ENCODE data around the gene KSR1.

The KSR1 gene

DNA sequence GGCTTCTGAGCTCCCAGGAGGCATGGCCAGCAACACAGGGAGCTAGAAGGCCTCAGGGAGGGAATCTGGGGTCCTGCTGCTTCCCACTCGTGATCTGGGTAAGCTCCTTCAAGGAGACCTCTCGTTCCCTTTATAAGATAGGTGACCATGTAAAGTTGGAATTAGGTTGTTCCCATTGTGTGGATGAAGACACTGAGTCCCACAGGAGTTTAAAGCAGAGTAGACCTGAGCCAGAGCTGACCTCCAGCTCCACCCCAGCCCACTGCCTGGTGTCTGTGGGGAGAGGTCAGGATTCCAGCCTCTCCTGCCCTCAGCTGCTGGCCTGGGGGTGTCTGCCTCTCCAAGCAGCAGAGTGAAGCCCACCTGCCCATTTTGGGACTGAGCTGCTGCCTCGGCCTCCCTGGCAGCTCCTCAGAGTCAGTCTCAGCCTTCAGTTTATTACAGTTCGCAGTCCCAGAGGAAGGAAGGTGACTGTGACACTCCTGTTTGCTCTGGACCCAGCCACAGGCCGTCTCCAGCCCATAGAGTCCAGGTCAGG lies 141.6 kb downstream of the KSR1 start:
- no peak for DNase-seq

DNA sequence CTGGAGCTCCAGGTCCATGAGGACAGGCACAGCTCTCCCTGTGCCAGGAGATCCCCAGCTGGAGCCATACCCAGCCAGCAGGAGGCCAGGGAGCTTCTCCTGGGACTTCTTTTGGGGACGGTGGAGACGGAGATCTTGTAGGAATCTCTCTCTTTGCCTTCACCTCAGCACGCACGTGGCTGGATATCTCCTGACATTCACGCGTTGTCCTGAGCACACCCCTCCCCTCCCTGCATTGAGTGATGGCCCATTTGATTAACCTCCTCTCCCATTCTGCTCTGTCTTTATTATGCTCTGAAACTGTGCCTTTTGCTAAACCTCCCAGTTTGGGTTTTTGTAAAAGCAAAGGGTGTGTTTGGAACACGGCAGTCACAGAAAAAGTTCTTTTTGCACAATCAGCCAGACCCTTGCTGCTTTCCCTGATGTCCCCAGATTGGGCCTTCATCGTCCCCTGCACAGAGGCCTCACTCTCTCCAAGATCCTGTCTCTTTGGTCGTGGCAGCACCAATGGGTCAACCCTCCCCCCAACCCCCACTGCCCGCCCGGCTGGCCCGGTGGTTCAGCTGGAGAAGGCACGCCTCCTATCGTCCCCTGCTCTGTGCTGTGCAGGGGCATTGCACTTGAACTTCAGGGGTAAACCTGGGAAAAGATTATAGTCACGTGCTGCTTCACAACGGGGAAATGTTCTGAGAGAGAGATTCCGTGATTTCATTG lies 142.2 kb downstream of the KSR1 start:
- no peak for DNase-seq

DNA sequence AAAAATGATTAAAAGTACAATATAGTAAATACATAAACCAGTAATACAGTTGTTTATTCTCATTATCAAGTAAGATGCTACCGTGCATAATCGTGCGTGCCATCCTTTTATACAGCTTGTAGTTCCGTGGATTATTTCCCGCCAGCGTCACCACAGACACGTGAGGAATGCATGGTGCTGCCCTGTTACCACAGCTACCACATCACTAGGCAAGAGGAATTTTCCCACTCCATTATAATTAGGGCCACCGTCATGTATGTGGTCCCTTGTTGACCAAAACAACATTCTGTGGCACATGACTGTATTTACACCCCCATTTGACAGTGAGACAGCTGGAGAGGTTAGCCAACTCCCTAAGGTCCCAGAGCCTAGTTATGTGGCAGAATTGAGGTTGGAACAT lies 144.2 kb downstream of the KSR1 start:
- DNase-seq = no peak

DNA sequence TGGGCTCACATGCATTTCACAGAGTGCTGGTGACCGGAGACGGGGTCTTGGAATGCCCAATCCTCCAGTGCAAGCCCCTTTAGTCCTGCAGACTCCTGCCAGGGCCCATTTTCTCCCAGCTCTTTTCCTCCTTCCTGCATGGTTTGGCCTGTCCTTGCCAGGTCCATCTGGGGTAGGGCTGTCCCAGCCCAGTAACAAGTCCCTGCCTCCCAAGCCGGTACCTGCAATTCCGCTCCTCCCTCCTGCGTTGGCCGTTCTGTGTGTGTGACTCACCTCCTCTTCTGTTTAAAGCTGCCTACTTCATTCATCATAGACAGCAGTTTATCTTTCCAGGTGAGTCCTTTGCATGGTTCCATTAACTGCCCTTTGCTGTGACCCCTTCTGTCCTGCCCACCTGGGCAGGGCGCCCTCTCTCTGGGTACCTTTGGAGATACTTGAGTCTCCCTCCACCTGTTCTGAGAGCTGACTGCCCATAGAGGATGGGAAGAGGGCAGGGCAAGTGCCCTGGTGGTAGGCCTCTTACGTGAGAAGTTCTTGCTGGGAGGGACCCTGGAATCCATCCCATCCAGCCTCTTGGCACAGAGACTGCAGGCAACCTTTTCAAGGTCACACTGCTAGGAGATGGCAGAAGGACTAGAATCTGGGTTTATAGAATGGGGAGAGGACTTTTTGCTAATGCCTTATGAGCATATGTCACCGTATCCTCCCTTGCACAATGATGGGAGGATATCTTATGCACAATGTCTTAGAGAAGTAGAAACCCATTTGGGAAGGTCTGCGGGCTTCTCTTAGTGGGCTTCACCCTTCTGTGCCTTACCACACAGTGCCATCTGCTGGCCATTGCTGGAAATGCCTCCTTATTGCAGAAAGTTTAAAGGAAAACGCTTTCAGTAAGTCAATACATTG lies 145.1 kb downstream of the KSR1 start:
- no peak for DNase-seq

DNA sequence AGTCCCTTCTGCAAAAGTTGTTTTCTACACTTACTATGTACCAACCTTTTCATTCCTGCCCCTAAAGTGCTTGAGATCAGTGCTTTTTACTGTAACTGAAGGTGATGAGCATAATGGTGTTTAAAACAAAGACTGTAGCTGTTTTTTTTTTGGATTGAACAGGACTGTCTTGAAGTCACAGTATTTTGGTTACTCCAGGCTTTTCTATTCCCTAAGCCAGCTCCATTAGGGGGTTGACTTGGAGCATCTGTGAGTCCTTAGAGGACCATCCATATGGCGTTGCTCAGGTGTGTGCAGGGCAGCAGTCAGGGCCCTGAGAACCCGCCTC lies 145.7 kb downstream of the KSR1 start:
- DNase-seq = no peak

DNA sequence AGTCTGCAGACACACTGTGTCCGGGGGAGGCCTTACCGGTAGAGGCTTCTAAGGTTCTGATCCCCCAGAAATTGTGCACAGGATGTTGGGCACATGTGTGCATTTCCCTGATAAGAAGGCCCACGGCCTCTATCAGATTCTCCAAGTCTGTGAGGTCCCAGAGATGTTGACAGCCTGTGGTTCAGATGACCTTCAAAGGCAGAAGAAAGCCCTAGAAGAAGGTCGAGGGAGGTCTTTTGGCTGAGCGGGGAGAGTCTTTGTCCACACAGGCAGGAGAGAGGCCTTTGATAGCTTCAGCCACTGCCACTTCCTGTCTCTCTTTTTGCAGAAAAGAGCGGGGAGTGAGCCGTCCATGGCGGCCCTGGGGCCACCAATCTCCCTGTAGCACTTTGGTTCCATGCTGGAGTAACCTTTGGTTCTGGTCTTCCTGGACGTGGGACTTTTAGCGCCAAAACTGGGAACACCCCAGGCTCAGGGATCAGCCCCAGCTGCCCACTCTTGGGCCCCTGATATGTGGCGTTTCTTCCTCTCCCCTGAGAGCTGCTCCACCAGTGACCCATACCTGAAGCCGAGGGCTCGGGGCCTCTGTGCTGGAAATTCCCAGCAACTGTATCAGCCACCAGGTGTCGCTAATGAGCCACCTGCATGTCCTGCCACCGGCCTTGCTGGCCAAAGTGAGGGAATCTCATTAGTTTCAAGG lies 146.6 kb downstream of the KSR1 start:
- no peak for DNase-seq

DNA sequence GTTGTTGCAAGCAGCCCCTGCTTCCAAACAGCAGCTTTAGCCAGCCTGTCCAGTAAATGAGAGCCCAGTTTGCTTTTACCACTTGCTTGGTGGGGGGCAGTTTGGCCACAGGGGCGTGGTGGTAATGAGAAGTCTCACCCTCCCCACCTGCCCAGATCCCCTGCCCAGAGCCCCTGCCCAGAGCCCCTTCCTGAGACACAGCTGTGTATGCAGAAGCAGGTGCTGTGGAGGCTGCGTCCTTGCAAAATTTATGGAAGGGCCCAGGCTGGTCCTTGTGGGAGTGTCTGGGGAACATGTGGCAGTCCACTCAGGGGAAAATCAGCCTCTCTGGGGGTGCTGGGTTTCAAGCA lies 147.1 kb downstream of the KSR1 start:
- DNase-seq = no peak

DNA sequence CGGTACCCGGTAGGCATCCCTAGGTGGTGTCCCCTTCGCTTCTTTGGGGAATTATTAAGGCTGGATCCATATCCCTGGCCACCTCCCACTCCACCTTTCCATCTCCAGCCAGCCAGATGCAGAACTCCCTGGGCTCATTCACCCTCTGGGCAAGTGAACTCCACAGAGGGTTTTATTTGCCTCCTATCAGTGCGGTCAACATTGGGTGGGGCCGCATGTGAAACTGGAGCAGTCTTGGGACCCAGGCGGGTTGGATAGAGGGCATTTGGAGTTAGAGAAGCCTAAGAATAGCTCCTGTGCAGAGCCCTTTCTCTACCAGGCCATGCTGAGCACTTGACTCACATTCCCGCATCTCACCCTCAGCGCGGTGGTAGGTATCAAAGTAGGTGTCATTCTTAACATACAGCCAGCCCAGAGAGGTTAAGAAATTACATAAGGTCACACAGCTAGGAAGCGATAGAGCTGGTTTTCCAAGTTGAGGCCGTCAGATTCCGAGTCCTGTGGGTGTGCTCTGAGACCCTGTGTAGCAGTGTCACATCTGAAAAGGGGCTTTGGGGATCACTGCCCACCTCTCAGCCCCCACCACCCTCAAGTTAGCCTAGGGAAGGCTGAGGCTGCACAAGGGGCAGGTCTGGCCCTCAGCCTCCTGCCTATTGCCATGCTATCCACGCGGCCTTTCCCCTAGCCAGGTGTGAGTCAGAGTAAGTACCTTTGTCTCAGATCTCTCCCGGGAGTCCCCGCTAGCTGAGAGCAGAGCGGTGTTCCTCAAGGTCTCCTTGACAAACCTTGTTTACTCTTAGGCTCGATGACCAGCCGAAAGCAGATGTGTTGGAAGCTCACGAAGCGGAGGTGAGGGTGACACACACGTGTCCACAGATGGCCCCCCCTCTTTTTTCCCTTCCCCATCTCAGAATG lies 147.9 kb downstream of the KSR1 start:
- no peak for DNase-seq

DNA sequence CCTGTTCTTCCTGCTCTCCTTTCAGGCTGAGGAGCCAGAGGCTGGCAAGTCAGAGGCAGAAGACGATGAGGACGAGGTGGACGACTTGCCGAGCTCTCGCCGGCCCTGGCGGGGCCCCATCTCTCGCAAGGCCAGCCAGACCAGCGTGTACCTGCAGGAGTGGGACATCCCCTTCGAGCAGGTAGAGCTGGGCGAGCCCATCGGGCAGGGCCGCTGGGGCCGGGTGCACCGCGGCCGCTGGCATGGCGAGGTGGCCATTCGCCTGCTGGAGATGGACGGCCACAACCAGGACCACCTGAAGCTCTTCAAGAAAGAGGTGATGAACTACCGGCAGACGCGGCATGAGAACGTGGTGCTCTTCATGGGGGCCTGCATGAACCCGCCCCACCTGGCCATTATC lies 149.2 kb downstream of the KSR1 start:
- no peak for DNase-seq

DNA sequence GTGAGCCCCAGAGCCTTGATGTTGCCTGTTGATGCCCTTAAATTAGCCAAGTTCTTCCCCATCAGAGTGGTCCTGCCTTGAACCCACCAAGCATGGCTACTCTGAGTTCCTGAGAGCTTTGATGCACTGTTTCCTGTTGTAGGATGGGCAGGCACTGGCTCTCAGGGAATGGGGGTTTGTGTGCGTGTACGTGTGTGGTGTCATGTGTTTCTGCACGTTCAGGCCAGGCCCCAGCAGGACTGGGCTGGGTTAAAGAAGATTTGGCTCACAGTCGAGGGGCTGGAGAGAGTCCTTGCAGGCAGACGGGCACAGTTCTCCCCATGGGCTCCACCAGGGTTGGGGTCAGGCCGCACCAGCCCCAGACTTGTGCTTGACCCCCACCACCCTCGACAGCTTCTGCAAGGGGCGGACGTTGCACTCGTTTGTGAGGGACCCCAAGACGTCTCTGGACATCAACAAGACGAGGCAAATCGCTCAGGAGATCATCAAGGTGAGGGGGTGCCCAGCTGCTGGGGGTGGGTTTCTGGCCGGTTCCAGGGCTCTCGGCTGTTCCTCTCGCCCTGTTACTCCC lies 151.4 kb downstream of the KSR1 start:
- DNase-seq = no peak

DNA sequence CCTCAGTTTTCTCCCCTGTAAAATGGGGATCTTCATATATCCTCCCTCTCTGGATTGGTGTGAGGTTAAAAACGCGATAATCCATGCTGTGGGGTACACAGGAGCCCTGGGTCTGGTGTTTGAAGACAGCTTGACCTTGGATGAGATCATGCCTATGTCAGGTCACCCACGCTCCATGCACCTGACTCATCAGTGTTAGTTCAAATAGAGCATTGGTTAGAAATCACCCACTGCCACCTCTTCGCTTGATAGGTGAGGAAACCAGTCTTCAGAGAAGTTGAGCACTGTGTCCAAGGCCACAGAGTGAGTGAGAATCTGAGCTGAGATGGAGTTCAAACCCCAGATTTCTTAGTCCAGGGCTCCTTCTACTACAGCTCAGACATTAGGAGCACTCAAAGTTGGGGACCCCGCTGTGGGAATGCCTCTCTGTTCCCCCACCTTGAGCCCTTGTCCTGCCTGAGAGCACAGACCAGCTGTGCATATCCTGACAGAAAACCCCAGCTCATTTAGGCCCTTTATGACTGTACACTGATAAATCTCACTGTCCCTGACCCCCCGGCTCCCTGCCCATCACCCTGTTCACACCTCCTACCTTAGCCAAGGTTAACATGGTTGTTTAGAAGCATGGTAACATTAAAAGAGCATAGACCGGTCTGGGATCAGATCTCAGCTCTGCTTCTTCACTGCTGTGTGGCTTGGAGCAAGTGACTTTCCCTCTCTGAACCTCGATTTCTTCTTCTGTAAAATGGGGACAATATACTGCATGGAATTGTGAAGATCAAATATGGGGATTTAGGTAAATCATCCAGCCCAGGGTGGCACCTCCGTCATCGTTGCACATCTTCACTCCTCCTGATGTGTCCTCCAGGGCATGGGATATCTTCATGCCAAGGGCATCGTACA lies 152.3 kb downstream of the KSR1 start:
- no peak for DNase-seq

DNA sequence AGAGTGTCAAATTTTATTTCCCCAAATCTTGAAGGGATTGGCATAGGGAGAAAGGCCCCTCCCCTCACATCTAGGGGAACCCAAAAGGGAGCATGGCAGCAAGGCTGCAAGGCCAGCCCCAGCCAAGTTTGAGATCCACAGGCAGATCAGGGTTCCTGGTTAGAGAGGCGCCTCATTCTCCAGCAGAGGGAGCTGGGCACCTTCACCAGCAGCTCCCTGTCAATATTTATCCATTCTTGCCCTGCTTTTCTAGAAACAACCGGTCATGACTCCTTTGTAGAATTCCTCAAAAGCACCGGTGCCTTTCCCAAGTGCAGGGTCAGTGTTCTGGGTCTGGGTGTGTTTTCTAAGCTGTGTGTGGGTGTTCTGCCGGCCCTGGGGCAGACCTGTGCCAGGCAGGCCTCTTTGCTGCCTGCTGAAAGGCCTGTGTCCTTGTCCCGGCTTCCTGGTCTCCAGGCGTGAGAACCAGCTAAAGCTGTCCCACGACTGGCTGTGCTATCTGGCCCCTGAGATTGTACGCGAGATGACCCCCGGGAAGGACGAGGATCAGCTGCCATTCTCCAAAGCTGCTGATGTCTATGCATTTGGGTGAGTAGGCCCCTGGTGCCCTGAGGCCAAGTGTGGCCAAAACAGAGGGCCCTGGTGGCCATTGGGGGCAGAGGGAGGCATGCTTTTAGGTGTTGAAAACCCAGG lies 153.5 kb downstream of the KSR1 start:
- DNase-seq = no peak

DNA sequence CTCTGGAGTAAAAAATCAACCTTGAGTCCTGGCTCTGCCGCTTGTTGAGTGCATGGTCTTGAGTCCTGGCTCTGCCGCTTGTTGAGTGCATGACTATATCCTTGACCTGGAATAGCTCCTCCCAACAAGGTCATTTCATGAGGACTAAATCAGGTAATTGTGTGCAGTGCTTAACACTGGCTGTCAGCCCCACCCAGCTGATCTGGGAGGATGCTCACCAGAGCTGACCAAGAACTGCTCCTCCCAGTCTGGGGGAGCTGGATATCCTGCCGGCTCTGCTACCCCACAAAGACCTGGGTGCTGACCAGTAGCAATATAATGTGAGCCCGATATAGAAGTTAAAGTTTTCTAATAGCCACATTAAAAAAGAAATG lies 154.0 kb downstream of the KSR1 start:
- no peak for DNase-seq

DNA sequence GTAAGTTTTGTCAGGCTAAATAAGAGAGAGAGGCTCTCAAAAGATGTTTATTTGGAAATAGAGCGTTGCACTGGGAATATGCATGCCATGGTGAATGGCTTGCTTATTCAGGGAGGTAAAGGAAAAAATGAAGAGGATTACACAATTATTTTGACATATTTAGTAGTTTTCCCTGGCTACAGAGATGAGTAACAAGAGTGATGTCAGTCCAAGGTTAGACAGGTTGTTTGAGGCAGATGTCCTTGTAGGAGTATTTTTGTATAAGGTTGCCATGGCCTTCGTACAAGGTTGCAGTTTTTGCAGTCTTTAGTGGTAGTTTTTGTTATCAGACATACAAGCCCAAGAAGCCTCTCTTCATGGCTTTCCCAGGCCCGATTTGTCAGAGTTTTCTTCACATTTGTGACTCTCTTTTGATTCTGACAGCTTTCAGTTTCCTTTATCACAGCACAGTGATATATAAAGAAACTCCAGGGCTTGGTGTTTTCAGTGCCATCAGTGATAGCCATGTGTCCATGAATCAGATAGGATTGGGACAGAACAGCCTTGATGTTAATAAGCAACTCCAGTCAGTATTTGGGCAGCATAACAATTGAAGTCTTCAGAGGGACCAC lies 156.0 kb downstream of the KSR1 start:
- no peak for DNase-seq

DNA sequence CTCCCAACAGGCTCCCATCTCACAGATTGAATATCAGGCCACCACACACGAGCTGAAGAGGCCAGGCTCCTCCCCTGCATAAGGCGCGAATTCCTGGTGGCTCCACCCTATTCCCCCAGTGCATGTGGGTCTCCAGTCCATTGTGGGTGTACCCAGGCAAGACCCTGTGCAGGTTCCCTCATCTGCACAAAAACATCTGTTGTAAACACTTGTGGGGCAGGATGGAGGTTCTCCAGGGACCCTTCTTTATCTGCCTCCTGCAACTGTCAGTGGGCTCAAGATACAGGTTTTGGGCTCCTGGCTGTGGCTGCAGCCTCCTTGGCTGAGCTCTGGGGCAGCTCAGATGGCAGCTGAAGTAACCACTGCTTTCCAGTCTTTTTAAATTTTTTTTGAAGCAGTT lies 157.2 kb downstream of the KSR1 start:
- no peak for DNase-seq

DNA sequence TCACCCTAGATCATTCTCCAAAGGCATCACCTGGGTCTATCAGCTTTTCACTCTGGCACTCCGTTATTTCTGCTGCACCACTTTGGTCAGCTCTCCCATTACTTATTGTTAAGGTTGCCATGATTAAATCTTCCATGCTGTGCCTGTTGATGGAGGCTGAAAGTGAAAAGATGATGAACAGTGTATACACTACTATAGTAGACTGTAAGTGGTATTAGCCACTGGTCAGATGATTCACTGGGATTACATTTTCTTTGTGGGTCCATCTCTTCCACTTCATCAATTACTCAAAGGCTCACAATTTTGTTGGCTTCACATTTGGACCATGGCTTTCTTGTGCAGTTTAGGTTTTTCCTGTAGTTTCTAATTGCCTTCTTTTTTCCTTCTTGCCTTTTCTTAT lies 158.9 kb downstream of the KSR1 start:
- no peak for DNase-seq

DNA sequence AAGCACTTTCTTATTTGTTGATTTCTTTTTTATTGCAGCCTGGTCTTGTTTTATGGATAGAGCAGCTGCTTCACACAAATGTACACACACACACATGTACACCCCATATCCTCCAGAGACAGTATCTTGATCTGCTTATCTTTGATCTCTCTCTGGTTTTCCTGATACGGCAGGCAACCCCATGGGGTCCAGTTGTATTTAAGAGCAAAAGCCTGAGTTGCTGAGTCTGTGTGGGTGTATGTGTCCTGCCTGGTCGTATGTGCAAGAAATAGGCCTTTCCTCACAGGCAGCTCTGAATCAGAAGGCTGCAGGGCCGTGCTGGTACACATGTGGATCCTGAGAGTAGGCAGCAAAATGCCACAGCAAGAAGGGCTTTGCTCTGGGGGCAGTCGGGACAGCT lies 160.2 kb downstream of the KSR1 start:
- no peak for DNase-seq

DNA sequence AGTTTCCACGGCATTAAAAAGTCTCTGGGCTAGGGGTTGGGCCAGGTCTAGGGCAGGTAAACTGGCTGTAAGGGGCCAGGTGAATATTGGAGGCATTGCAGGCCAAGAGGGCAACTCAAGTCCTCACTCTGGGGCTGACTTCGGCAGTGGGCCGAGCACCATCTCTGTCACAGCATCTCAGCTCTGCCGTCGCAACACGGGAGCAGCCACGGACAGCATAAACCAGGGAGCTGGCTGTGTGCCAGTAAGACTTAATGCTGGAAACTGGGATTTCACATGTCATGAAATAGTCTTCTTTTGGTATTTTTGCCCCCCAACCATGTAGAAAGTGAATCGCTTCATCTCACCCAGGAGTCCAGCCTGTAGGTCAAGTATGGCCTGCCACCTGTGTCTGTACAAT lies 162.2 kb downstream of the KSR1 start:
- DNase-seq = no peak

DNA sequence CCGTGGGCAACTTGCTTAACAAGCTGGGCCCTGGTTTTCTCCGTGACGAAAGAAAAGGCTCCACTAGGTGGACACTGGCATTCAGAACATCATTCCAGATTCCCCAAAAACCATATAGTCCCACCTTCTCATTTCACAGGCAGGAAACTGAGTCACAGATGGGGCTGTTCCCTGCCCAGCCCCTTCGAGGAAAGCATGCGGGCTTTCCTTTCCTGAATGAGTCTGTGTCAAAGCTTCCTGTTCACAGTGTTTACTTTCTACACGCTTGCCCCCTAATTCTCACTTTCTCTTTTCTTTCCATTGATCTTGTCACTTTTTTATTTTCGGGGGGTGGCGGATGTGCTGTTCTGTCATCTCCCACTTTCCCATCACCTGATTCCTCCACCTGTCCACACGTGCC lies 164.5 kb downstream of the KSR1 start:
- no peak for DNase-seq

DNA sequence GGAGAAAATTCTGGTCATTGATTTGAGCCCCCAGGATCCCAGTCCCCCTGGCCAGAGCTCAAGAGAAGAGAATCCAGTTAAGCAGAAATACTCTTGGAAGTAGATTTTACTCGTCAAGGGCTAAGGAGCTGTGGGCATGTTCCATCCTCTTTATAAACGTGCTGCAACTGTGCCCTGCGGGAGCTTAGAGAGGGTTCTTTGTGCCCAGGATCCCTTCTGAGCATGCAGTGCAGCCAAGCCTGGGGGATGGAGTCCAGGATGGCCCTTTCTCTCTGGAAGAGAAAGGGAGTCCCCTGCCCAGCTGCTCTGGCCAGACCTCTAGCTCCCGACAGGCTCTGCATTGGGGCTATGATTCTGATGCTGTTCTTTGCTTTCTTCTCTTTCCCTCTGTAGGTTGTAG lies 165.3 kb downstream of the KSR1 start:
- no peak for DNase-seq
